PFSK-1 (cell line): ENCODE results near the gene TEPSIN.

ENCODE experiments used
- POLR2AphosphoS5 ChIP-seq: IDR thresholded peaks from 2 replicates; pipeline ENCODE4 v1.6.1; 2012; ENCODE audit warnings: low read depth, mild to moderate bottlenecking, control low read depth, low read length, moderate library complexity
- REST ChIP-seq, 2 experiments: IDR thresholded peaks; 2 replicates each; pipeline versions ENCODE4 v1.6.1 to v1.8.0; 2011 to 2012; ENCODE audit warnings: low read depth in 2 of 2, low read length in 2 of 2, control low read depth in 1 of 2, inconsistent platforms in 1 of 2, mild to moderate bottlenecking in 1 of 2, moderate library complexity in 1 of 2; ENCODE audit not compliant: insufficient read depth in 1 of 2
- TAF1 ChIP-seq: IDR thresholded peaks from 2 replicates; pipeline ENCODE4 v1.6.1; 2012; ENCODE audit warnings: low read length, control low read depth, borderline replicate concordance; ENCODE audit not compliant: insufficient read depth

GRCh38 chr17:81183807-81184206 is 55.0 kb downstream of the TEPSIN start:
- TF ChIP-seq REST (IDR thresholded peaks at IDR 0.05; ENCODE audit: insufficient read depth in 1 of 2, low read depth in 2 of 2, low read length in 2 of 2): no peak
- TF ChIP-seq TAF1: no peak
- no peak for TF ChIP-seq POLR2AphosphoS5
